Endothelial cell (in vitro differentiated cells): Measurements from ENCODE around the gene SLC22A23. TPM values are rescaled to one million over a fixed set of nuclear protein-coding genes. Genes with fewer than 3 reads are reported as not detected.
A peak's percentile ranks its signal among the peaks of the same experiment; 100 is the strongest.

Experiments
- DNase-seq: peaks from one replicate; pipeline ENCODE4 v3.0.0; 2021; ENCODE audit warnings: low spot score
- H3K27ac Mint-ChIP-seq: one replicate; pipeline ENCODE4 v1.8.0; 2021; ENCODE audit warnings: mixed read lengths, inconsistent platforms; ENCODE audit not compliant: unreplicated experiment
- H3K27me3 Mint-ChIP-seq: one replicate; pipeline ENCODE4 v1.8.0; 2021; ENCODE audit warnings: mild to moderate bottlenecking, moderate library complexity, mixed read lengths, inconsistent platforms; ENCODE audit not compliant: unreplicated experiment
- H3K36me3 Mint-ChIP-seq: one replicate; pipeline ENCODE4 v1.8.0; 2021; ENCODE audit warnings: mild to moderate bottlenecking, low read depth, mixed read lengths, inconsistent platforms; ENCODE audit not compliant: unreplicated experiment
- H3K4me1 Mint-ChIP-seq: one replicate; pipeline ENCODE4 v1.8.0; 2021; ENCODE audit warnings: mild to moderate bottlenecking, mixed read lengths, inconsistent platforms; ENCODE audit not compliant: unreplicated experiment
- H3K4me3 Mint-ChIP-seq: one replicate; pipeline ENCODE4 v1.8.0; 2021; ENCODE audit warnings: mild to moderate bottlenecking, mixed read lengths, inconsistent platforms; ENCODE audit not compliant: unreplicated experiment
- H3K9me3 Mint-ChIP-seq: one replicate; pipeline ENCODE4 v1.8.0; 2021; ENCODE audit warnings: mixed read lengths, inconsistent platforms; ENCODE audit not compliant: unreplicated experiment
- total RNA-seq: library from RNA; stranded (reverse); fragmentation: NEBNext Ultra II Directional; extraction: Animal tissue kit (Norgen Biotek cat#: 25700); gene quantifications from one replicate; pipeline ENCODE4 v1.2.1, GENCODE V29; 2021; ENCODE audit not compliant: unreplicated experiment
- TF ChIP-seq, protein P1 (sequence below): fragments of 200-600 bp; sonication (generic); IDR thresholded peaks from one replicate; pipeline ENCODE4 v1.5.0; 2021; ENCODE audit warnings: antibody characterized with exemption; ENCODE audit not compliant: unreplicated experiment

SLC22A23 gene
- total RNA-seq, 1 donor from 2014 or later: 72.7 TPM

- H3K4me3 Mint-ChIP-seq: no peak overlapping the region
- TF ChIP-seq, protein P1, sequence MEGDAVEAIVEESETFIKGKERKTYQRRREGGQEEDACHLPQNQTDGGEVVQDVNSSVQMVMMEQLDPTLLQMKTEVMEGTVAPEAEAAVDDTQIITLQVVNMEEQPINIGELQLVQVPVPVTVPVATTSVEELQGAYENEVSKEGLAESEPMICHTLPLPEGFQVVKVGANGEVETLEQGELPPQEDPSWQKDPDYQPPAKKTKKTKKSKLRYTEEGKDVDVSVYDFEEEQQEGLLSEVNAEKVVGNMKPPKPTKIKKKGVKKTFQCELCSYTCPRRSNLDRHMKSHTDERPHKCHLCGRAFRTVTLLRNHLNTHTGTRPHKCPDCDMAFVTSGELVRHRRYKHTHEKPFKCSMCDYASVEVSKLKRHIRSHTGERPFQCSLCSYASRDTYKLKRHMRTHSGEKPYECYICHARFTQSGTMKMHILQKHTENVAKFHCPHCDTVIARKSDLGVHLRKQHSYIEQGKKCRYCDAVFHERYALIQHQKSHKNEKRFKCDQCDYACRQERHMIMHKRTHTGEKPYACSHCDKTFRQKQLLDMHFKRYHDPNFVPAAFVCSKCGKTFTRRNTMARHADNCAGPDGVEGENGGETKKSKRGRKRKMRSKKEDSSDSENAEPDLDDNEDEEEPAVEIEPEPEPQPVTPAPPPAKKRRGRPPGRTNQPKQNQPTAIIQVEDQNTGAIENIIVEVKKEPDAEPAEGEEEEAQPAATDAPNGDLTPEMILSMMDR: no peak
- H3K9me3 Mint-ChIP-seq: no peaks in the 10 kb centered on the region
- H3K4me1 Mint-ChIP-seq: peaks cover 7% of the 10 kb centered on the region
- H3K27ac Mint-ChIP-seq: peak overlapping the region; percentile 41
- H3K36me3 Mint-ChIP-seq: peaks cover 32% of the 10 kb centered on the region
- no peak for DNase-seq
- H3K27me3 Mint-ChIP-seq: peaks cover 5% of the 10 kb centered on the region
These were observed 18.4 kb downstream of the SLC22A23 start for GRCh38 chr6:3438190-3439167.

DNA sequence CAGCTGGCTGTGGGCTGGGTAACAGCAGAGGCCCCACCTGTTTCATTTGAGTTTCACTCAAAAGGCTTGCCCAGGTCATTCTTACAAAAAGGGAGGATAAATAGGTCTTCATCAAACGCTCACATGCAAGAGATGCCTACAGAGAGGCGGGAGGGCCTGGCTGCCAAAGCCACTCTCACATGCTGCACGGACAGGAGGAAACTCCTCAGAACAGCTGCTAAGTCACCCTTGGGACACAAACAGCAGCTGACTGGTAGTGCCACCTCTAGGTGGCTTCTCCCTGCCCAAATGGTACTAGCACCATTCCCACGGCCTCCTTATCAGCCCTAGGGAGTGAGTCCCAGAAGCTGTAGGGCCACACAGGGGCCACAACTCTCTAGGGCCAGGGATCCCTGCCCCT lies 23.8 kb downstream of the SLC22A23 start:
- TF ChIP-seq, protein P1: no peak
- Mint-ChIP-seq H3K36me3 (peaks cover 20% of the 10 kb centered on the region), H3K4me3 (no peak overlapping the region), H3K27ac (no peak overlapping the region), H3K27me3 (peaks cover 4% of the 10 kb centered on the region), H3K4me1 (peaks cover 5% of the 10 kb centered on the region), H3K9me3 (no peaks in the 10 kb centered on the region)
- no peak for DNase-seq

- peaks cover 20% of the 10 kb centered on the region for H3K36me3 Mint-ChIP-seq
- peaks cover 4% of the 10 kb centered on the region for H3K27me3 Mint-ChIP-seq
- H3K9me3 Mint-ChIP-seq: no peaks in the 10 kb centered on the region
- TF ChIP-seq, protein P1: no peak
- peaks cover 10% of the 10 kb centered on the region for H3K4me1 Mint-ChIP-seq
- H3K27ac Mint-ChIP-seq: no peak overlapping the region
- DNase-seq: no peak
- no peak overlapping the region for H3K4me3 Mint-ChIP-seq
These were observed 24.4 kb downstream of the SLC22A23 start for GRCh38 chr6:3432416-3432815.

- H3K27ac Mint-ChIP-seq: no peak overlapping the region
- H3K4me3 Mint-ChIP-seq: no peak overlapping the region
- peaks cover 10% of the 10 kb centered on the region for H3K4me1 Mint-ChIP-seq
- no peaks in the 10 kb centered on the region for H3K9me3 Mint-ChIP-seq
- no peak for DNase-seq
- H3K27me3 Mint-ChIP-seq: peaks cover 4% of the 10 kb centered on the region
- H3K36me3 Mint-ChIP-seq: peaks cover 18% of the 10 kb centered on the region
- TF ChIP-seq, protein P1: no peak
These were observed 24.9 kb downstream of the SLC22A23 start for GRCh38 chr6:3431994-3432393.

GRCh38 chr6:3429211-3429610 lies 27.6 kb downstream of the SLC22A23 start:
- Mint-ChIP-seq H3K4me1 (peaks cover 10% of the 10 kb centered on the region), H3K4me3 (no peak overlapping the region), H3K36me3 (peaks cover 11% of the 10 kb centered on the region), H3K27me3 (no peaks in the 10 kb centered on the region), H3K27ac (no peak overlapping the region), H3K9me3 (no peaks in the 10 kb centered on the region)
- no peak for DNase-seq
- TF ChIP-seq, protein P1: no peak
